Ovary (tissue), 3 donors: ENCODE data around the gene UPF2.
"Not testable (repeated sequence)": the region's sequence is repeated elsewhere in the genome, so short reads cannot be mapped to it uniquely, and the experiment has no call there.

ENCODE experiments used
- CTCF ChIP-seq, 3 donors: fragments of 450-650 bp in 2 of 3; fragments of 200-600 bp in 1 of 3; IDR thresholded peaks; one replicate each; pipeline versions ENCODE4 v1.5.1 to v1.8.0; 2016 to 2022; ENCODE audit warnings: antibody characterized with exemption in 3 of 3, mild to moderate bottlenecking in 1 of 3
- POLR2A ChIP-seq: fragments of 450-650 bp; IDR thresholded peaks from one replicate; pipeline ENCODE4 v1.6.1; 2017; ENCODE audit warnings: antibody characterized with exemption, mild to moderate bottlenecking, moderate library complexity
- donor health status: DM: no; HTN: no; CAD: no.

GRCh38 chr10:11889263-11889662, 153.3 kb downstream of the UPF2 start:
- TF ChIP-seq POLR2A; CTCF (IDR thresholded peaks at IDR 0.05): not testable (repeated sequence)
